Neural progenitor cell (in vitro differentiated cells): ENCODE results near the gene TFB2M. TPM values are rescaled to one million over a fixed set of nuclear protein-coding genes. Genes with fewer than 3 reads are reported as not detected.

Experiments
- DNase-seq: peaks from one replicate; pipeline ENCODE4 v3.0.0-alpha.2; 2016; ENCODE audit warnings: low spot score
- H2AFZ ChIP-seq: fragments of 200-600 bp; sonication (generic); replicated peaks from 2 replicates; pipeline ENCODE4 v1.6.1; 2016; ENCODE audit warnings: antibody characterized with exemption
- H3F3A ChIP-seq: fragments of 200-600 bp; sonication (generic); 2 replicates; pipeline ENCODE4 v1.6.1; 2016; ENCODE audit warnings: antibody characterized with exemption, low read depth
- H3K27ac ChIP-seq: fragments of 200-600 bp; sonication (generic); 2 replicates; pipeline ENCODE4 v1.5.1; 2016; ENCODE audit warnings: mild to moderate bottlenecking
- H3K27me3 ChIP-seq: fragments of 200-600 bp; sonication (generic); 2 replicates; pipeline ENCODE4 v1.6.1; 2016; ENCODE audit warnings: mild to moderate bottlenecking, moderate library complexity
- H3K36me3 ChIP-seq: fragments of 200-600 bp; sonication (generic); 2 replicates; pipeline ENCODE4 v1.5.1; 2016
- H3K4me1 ChIP-seq: fragments of 200-600 bp; sonication (generic); 2 replicates; pipeline ENCODE4 v1.6.1; 2016; ENCODE audit warnings: mixed run types
- H3K4me2 ChIP-seq: fragments of 200-600 bp; sonication (generic); 2 replicates; pipeline ENCODE4 v1.6.1; 2016
- H3K4me3 ChIP-seq: fragments of 200-600 bp; sonication (generic); 2 replicates; pipeline ENCODE4 v1.5.1; 2016
- H3K79me2 ChIP-seq: fragments of 200-600 bp; sonication (generic); 2 replicates; pipeline ENCODE4 v1.6.1; 2016; ENCODE audit warnings: low read depth
- H3K9ac ChIP-seq: fragments of 200-600 bp; sonication (generic); 2 replicates; pipeline ENCODE4 v1.6.1; 2016
- H3K9me3 ChIP-seq: fragments of 200-600 bp; sonication (generic); 2 replicates; pipeline ENCODE4 v1.5.1; 2016; ENCODE audit warnings: low read depth
- H4K20me1 ChIP-seq: fragments of 200-600 bp; sonication (generic); 2 replicates; pipeline ENCODE4 v1.6.1; 2016; ENCODE audit warnings: low read depth
- H3K27ac Mint-ChIP-seq: 3 replicates; pipeline ENCODE4 v1.8.0; 2021; ENCODE audit warnings: mixed read lengths
- H3K27me3 Mint-ChIP-seq: 2 replicates; pipeline ENCODE4 v1.8.0; 2022; ENCODE audit warnings: low read depth, mild to moderate bottlenecking, inconsistent platforms, moderate library complexity, mixed read lengths; ENCODE audit not compliant: insufficient read depth
- H3K36me3 Mint-ChIP-seq: 3 replicates; pipeline ENCODE4 v1.8.0; 2021; ENCODE audit warnings: mixed read lengths
- H3K4me1 Mint-ChIP-seq: 3 replicates; pipeline ENCODE4 v1.8.0; 2021; ENCODE audit warnings: mixed read lengths
- H3K4me3 Mint-ChIP-seq: 3 replicates; pipeline ENCODE4 v1.8.0; 2021; ENCODE audit warnings: mild to moderate bottlenecking, moderate library complexity, mixed read lengths
- H3K9me3 Mint-ChIP-seq: 3 replicates; pipeline ENCODE4 v1.8.0; 2020; ENCODE audit warnings: mixed read lengths
- CTCF ChIP-seq: fragments of 200-600 bp; sonication (generic); IDR thresholded peaks from 2 replicates; pipeline ENCODE4 v1.5.1; 2017; ENCODE audit warnings: antibody characterized with exemption, mild to moderate bottlenecking
- EZH2 ChIP-seq: fragments of 200-600 bp; sonication (generic); IDR thresholded peaks from 2 replicates; pipeline ENCODE4 v1.6.1; 2017; ENCODE audit warnings: antibody characterized with exemption, mild to moderate bottlenecking, moderate library complexity
- EZH2phosphoT487 ChIP-seq: fragments of 200-600 bp; sonication (generic); IDR thresholded peaks from 2 replicates; pipeline ENCODE4 v1.6.1; 2017; ENCODE audit warnings: antibody characterized with exemption
- total RNA-seq: library from RNA; depleted of rRNA; stranded (reverse); fragments of >200 nt; gene quantifications from 2 replicates; pipeline ENCODE4 v1.2.3, GENCODE V29; 2015; ENCODE audit warnings: low replicate concordance

TFB2M gene
- total RNA-seq, 1 donor from 2014 or later, result 21.1 TPM

GRCh38 chr1:246600579-246600978, 34.5 kb upstream of the TFB2M start:
- no peaks in the 10 kb centered on the region for H3K4me1 Mint-ChIP-seq
- no peak for DNase-seq
- H3K79me2 ChIP-seq, result peaks cover 35% of the 10 kb centered on the region

GRCh38 chr1:246599315-246599714, 33.3 kb upstream of the TFB2M start:
- DNase-seq, result no peak
- TF ChIP-seq EZH2phosphoT487 (no peak), EZH2 (no peak), CTCF (no peak)
- Histone ChIP-seq H3K4me2 (no peak overlapping the region), H4K20me1 (no peaks in the 10 kb centered on the region), H3K9ac (no peak overlapping the region), H3K27ac (no peak overlapping the region), H3K9me3 (no peaks in the 10 kb centered on the region), H3K4me3 (no peak overlapping the region), H2AFZ (no peak overlapping the region), H3K27me3 (no peaks in the 10 kb centered on the region), H3F3A (no peaks in the 10 kb centered on the region), H3K79me2 (peaks cover 25% of the 10 kb centered on the region), H3K36me3 (no peaks in the 10 kb centered on the region), H3K4me1 (no peaks in the 10 kb centered on the region)
- no peak overlapping the region for H3K4me3 Mint-ChIP-seq
- H3K27me3 Mint-ChIP-seq, result no peaks in the 10 kb centered on the region
- H3K9me3 Mint-ChIP-seq, result peaks cover 14% of the 10 kb centered on the region
- H3K4me1 Mint-ChIP-seq, result no peaks in the 10 kb centered on the region
- H3K36me3 Mint-ChIP-seq, result peaks cover 19% of the 10 kb centered on the region
- H3K27ac Mint-ChIP-seq, result no peak overlapping the region

More at GRCh38 chr1:246600579-246600978, 34.5 kb upstream of the TFB2M start:
- Histone ChIP-seq H3K4me1 (no peaks in the 10 kb centered on the region), H3K36me3 (no peaks in the 10 kb centered on the region), H3K27me3 (no peaks in the 10 kb centered on the region), H3K27ac (no peak overlapping the region), H3K4me3 (no peak overlapping the region), H2AFZ (no peak overlapping the region), H4K20me1 (no peaks in the 10 kb centered on the region), H3K9me3 (no peaks in the 10 kb centered on the region), H3K4me2 (no peak overlapping the region), H3K9ac (no peak overlapping the region), H3F3A (no peaks in the 10 kb centered on the region)
- H3K36me3 Mint-ChIP-seq, result peaks cover 24% of the 10 kb centered on the region
- TF ChIP-seq EZH2 (no peak), EZH2phosphoT487 (no peak), CTCF (no peak)
- no peak overlapping the region for H3K4me3 Mint-ChIP-seq
- no peak overlapping the region for H3K27ac Mint-ChIP-seq
- H3K27me3 Mint-ChIP-seq, result no peaks in the 10 kb centered on the region
- peaks cover 21% of the 10 kb centered on the region for H3K9me3 Mint-ChIP-seq

DNA sequence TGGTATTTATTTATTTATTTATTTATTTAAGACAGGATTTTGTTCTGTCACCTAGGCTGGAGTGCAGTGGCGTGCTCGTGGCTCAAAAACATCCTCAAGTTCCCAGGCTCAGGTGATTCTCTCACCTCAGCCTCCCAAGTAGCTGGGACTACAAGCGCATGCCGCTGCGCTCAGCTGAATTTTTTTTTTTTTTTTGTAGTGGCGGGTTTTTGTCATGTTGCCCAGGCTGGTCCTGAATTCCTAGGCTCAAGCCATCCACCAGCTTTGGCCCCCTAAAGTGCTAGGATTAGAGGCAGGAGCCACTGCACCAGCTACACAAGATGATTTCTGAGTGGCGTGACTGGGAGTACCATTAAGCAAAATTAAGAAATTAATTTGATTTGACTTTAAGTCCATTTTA, 31.9 kb upstream of the TFB2M start:
- Histone ChIP-seq H3K27ac (no peak overlapping the region), H3F3A (no peaks in the 10 kb centered on the region), H3K27me3 (no peaks in the 10 kb centered on the region), H2AFZ (no peak overlapping the region), H3K36me3 (no peaks in the 10 kb centered on the region), H4K20me1 (no peaks in the 10 kb centered on the region), H3K4me1 (no peaks in the 10 kb centered on the region), H3K9ac (no peak overlapping the region), H3K9me3 (no peaks in the 10 kb centered on the region), H3K79me2 (peaks cover 13% of the 10 kb centered on the region), H3K4me3 (no peak overlapping the region), H3K4me2 (no peak overlapping the region)
- no peak overlapping the region for H3K27ac Mint-ChIP-seq
- no peak overlapping the region for H3K4me3 Mint-ChIP-seq
- DNase-seq, result no peak
- H3K9me3 Mint-ChIP-seq, result peaks cover 7% of the 10 kb centered on the region
- no peaks in the 10 kb centered on the region for H3K27me3 Mint-ChIP-seq
- no peaks in the 10 kb centered on the region for H3K4me1 Mint-ChIP-seq
- TF ChIP-seq EZH2 (no peak), CTCF (no peak), EZH2phosphoT487 (no peak)
- peaks cover 13% of the 10 kb centered on the region for H3K36me3 Mint-ChIP-seq
